ENCODE measurements around the gene HMOX2.

The HMOX2 gene

DNA sequence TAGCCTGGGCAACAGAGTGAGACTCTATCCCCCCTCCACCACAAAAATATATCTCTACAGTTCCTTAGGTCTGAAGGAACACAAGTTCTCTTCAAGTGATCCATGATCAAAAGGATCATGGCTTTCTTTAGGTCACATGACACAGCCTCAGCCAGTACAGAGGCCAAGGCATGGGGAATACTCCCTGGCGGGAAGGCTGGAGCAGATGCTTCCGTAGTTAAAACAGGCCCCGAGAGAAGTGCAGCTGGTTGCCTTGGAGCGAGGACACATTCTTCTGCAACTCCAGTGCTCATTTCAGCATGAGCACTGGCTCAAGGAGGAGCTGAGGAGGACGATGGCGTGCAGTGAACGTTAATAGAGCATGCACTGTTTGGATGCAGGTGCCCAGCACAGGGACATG lies 48.9 kb downstream of the HMOX2 start:
- DNase-seq (ENCODE audit: low read depth) = no peak

- no peak for DNase-seq (ENCODE audit: low read depth)
Observed at GRCh38 chr16:4525634-4526277, 49.6 kb downstream of the HMOX2 start.

DNA sequence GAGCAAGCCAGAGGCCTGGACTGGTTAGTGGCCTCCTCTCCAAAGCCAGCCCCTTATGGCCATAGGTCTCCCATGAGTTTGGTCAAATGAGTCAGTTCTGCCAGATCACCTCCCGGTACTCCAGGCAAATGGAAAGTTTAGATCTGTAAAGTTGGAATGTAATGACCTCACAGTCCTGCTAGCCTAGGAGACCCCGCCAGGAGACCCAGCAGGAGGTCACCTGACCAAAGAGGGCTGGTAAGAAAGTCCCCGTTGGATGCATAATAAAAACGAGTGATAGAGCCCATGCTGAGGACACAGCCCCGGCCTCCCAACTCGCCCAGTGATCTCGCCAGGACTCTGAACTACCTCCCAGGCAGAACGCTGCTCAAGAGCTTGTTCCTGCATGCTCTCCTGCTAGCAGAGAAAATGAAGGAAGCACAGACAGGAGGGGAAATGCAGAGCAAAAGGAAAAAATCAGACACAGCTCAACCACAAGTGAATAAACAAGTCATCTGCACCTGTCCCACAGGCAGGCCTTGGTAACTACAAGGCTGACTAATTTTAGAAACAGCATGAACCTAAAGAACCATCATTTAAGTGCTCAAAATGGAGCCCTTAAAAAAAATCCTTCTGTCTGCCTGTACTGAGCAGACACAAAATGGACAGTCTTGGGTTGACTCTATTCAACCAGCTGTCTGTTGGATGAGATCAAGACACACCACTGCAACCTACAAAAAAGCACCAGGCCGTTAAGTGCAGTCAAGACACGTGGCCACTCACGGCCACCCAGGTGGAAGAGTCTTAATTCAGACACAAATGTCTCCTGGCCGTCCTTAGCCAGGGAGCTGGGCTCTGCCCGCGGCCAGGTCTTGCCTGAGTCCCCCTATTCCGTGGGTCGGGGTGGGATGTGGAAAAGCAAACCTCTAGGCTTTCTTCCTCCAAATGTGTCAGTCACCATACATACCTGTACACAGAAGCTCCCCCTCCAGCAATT lies 53.2 kb downstream of the HMOX2 start:
- no peak for DNase-seq (ENCODE audit: low read depth)

DNA sequence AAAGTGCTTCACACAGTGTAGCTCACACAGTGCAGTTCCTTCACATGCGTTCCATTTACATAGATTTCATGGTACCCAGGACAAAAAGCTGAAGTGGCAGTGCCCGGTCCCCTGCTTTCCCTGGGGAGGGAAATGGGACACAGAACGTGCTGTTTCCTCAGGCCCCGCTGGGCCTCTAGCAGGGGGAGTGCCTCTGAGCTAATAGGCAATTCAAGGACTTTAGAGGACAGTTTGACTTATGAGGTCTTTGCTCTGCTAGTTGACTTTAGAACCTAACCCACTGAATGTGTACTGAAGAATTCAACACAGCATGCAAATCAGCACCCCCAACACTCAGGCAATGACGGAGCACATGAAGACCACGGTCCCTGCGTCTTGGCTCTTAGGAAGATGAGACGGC lies 55.6 kb downstream of the HMOX2 start:
- no peak for DNase-seq (ENCODE audit: low read depth)

- no peak for DNase-seq (ENCODE audit: low read depth)
Observed at GRCh38 chr16:4532238-4532637, 56.0 kb downstream of the HMOX2 start.

DNA sequence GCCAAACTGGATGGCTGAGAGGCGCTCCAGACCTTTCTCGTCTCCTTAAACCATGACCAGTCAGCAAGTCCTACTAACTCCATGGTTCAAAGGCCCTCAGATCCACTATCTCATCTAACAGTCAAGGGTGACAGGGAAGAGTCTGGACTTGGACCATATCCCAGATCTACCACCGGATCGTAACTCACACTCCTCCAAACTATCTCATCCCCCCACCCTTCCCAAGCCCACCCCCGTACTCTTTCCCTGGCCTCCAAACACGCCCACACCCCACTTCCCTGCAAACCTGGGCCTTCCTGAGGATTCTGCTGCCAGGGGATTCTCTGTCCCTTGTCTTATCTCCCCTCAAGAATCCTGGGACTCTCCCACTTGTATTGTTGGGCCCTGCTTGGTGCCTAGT lies 57.3 kb downstream of the HMOX2 start:
- DNase-seq (ENCODE audit: low read depth) = no peak

GRCh38 chr16:4534151-4534790 lies 58.1 kb downstream of the HMOX2 start:
- no peak for DNase-seq (ENCODE audit: low read depth)

DNA sequence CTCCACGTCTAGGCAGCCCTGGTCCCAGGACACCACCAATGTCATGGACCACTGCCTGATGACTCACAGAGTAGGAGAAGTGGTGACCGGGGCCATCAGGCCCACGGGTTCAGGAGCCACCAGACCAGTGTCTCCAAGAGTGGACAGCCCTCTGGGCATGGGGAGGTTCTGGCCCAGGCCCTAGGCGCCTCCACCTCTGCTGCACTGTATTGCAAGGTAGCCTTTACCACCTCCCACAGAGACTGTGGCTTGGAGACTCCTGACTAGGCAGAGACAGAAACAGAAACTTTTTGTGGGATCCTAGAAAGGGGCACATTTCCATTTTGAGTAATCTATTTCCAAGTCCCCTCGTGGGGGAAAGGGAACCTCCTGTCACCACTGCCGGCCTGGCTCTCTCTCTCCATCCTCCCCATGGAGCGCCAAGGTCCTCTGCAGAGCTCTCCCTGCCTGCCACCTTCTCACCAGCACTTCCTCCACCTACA lies 59.5 kb downstream of the HMOX2 start:
- DNase-seq (ENCODE audit: low read depth) = no peak

- no peak for DNase-seq (ENCODE audit: low read depth)
Observed at GRCh38 chr16:4536391-4537106, 60.4 kb downstream of the HMOX2 start.

GRCh38 chr16:4537376-4538343 lies 61.5 kb downstream of the HMOX2 start:
- no peak for DNase-seq (ENCODE audit: low read depth)

DNA sequence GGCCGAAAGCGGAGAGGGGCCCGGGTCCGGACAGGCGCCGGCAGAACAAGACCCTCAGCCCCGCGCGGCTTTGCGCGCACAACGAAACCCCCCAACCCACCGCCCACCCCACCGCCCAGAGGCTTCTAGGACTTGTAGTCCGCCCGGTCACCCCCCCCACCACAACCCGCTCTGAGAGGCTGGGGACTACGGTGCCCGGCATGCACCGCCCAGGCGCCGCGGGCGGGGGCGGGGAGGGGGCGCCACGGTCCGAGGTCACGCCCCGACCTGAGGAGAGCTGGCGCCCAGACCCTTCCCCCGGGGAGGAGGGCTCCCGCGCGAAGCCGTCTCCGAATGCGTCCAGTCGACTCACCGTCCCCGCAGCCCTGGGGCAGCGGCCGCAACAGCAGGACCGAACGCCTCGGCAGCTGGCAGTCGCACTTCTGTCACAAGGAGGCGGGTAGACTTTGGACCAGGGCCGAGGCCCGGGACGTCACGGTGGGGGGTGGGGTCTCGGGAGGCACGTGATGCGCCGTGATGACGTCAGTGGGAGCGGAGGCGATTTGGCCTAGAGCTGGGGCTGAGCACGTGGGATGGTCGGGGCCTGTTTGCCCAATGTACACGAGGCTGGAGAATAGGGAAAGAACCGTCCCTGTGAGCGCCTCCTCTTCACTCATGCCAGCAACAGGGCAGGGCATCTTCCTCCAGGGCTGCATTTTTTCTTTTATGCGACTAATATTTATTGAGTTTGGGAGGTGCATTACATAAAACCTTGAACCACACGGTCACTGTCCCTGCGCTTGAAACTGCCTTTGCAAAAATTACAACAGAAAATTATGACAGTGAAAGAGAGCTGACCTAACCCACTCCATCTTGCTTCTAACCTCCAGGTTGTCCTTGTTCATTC lies 62.4 kb downstream of the HMOX2 start, which contains the start of gene CDIP1:
CDIP1 (minus strand) TSS at position 424 of the 886 bp plus-strand sequence. CDS start 24,643 bp downstream, outside the sequence.
- peak; percentile 92 for DNase-seq (ENCODE audit: low read depth)

DNA sequence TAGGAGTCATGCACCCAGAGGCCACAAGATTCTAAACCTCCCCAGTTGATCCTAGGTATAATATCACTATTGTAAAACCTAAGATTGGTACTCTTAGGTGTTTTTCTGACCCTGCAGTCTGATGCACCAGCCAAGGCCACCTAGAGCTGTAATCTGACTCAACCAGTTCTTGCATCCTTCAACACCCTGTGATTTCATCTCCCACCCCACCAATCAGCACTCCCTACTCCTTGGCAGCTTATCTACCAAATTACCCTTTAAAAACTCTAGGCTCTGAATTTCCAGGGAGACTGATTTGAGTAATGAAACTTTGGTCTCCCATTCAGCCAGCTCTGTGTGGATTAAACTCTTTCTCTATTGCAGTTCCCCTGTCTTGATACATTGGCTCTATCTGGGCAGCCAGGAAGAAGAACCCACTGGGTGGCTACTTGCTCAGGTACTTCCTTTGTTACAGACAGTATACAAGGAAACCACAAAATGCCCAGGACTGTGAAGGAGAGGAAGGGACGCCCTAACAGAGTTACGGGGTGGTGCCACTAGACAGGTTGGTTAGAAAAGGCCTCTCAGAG lies 63.6 kb downstream of the HMOX2 start:
- DNase-seq (ENCODE audit: low read depth) = no peak

- no peak for DNase-seq (ENCODE audit: low read depth)
Observed at GRCh38 chr16:4544473-4544872, 68.3 kb downstream of the HMOX2 start.

GRCh38 chr16:4548124-4548523 lies 71.9 kb downstream of the HMOX2 start:
- DNase-seq (ENCODE audit: low read depth) = no peak

DNA sequence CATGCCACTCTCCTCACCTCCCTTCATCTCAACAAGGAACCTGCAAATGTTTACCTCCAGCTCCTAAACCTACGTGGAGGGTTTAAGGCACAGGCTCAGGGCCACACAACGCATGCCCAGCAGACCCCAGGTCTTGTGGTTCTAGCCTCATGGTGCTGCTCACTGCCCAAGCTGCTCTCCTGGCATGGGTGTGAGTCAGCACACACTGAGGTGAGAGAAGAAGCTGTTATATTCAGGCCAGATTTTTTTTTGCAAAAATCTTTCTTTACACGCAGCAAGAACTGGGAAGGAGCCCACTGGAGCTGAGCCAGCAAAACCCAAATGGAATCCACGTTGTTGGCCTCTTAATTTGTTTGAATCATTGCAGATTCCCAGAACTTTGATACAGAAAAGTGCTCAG lies 74.4 kb downstream of the HMOX2 start:
- DNase-seq (ENCODE audit: low read depth) = no peak

DNA sequence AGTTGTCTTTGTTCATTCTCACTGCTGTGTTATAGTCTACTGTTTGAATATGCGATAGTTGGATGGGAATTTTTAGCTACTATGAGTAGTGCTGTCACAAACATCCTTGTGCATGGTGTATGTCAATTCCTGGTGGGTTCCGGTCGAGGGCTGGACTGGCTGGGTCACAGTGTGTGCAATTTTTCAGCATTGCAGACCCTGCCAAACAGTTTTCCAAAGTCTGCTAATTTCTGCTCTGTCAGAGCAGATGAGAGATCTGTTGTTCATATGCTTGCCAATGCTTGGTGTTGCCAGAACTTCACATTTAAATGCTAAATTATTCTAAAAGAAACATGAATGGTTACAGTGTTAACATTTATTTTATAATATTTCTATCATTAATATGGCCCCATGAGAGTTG lies 76.3 kb downstream of the HMOX2 start:
- DNase-seq (ENCODE audit: low read depth) = no peak

DNA sequence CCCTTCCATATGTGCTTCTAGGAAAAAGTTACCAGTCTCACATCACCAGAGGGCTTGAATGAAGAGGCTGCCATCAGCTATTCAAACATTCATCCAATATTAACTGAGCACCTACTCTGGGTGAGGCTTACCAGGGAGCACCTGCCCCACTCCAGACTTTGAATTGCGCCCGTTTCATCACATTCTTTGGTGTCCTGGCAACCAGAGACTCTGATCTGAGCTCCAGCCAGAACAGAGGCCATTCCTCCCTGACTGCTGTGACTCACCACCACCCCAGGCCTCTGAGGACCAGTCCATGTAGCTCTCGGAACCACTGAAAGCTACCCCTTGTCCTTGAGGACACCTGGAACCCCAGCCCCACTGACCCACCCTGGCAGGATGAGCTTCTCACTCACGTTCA lies 79.9 kb downstream of the HMOX2 start, which contains the start of gene C16orf96:
C16orf96 (plus strand) TSS at position 229 of the 400 bp plus-strand sequence; CDS start at position 379, 150 bp downstream.
- DNase-seq (ENCODE audit: low read depth) = no peak

DNA sequence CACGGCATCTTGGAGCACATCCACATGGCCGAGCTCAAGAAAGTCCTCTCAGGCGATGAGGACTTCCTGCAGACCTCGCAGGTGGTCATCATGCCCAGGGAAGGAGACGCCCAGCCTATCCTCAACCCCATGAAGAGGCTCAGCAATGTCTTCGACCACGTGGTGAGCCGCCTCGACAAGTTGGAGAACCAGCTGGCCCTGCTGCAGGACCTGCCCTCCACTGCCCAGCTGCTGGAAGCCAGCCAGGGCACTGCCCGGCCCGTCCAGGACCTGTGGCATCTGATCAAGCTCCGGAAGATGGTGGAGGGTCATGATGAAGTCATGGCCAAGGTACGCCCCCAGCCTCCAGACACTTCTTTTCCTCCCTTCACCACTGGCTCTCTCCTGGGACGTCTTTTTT lies 80.4 kb downstream of the HMOX2 start:
- no peak for DNase-seq (ENCODE audit: low read depth)

GRCh38 chr16:4557973-4558372 lies 81.8 kb downstream of the HMOX2 start:
- DNase-seq (ENCODE audit: low read depth) = no peak

All from activated T-cell treated with anti-CD3 and anti-CD28 coated beads for 1 hour (primary cell).